PFSK-1 (cell line): ENCODE measurements around the gene FBXW11.

Experiments
- FOXP2 ChIP-seq: optimal IDR thresholded peaks from 2 replicates; pipeline ENCODE3; 2011; ENCODE audit warnings: borderline replicate concordance, control low read depth, inconsistent platforms; ENCODE audit not compliant: insufficient read depth; ENCODE audit errors: extremely low read length, extremely low read depth
- POLR2AphosphoS5 ChIP-seq: IDR thresholded peaks from 2 replicates; pipeline ENCODE4 v1.6.1; 2012; ENCODE audit warnings: low read depth, mild to moderate bottlenecking, control low read depth, low read length, moderate library complexity
- REST ChIP-seq, 2 experiments: IDR thresholded peaks; 2 replicates each; pipeline versions ENCODE4 v1.6.1 to v1.8.0; 2011 to 2012; ENCODE audit warnings: low read depth in 2 of 2, low read length in 2 of 2, control low read depth in 1 of 2, inconsistent platforms in 1 of 2, mild to moderate bottlenecking in 1 of 2, moderate library complexity in 1 of 2; ENCODE audit not compliant: insufficient read depth in 1 of 2
- SIN3A ChIP-seq: IDR thresholded peaks from 2 replicates; pipeline ENCODE4 v1.6.1; 2012; ENCODE audit warnings: mild to moderate bottlenecking, low read length, moderate library complexity, borderline replicate concordance; ENCODE audit not compliant: insufficient read depth
- TAF1 ChIP-seq: IDR thresholded peaks from 2 replicates; pipeline ENCODE4 v1.6.1; 2012; ENCODE audit warnings: low read length, control low read depth, borderline replicate concordance; ENCODE audit not compliant: insufficient read depth

FBXW11 gene

DNA sequence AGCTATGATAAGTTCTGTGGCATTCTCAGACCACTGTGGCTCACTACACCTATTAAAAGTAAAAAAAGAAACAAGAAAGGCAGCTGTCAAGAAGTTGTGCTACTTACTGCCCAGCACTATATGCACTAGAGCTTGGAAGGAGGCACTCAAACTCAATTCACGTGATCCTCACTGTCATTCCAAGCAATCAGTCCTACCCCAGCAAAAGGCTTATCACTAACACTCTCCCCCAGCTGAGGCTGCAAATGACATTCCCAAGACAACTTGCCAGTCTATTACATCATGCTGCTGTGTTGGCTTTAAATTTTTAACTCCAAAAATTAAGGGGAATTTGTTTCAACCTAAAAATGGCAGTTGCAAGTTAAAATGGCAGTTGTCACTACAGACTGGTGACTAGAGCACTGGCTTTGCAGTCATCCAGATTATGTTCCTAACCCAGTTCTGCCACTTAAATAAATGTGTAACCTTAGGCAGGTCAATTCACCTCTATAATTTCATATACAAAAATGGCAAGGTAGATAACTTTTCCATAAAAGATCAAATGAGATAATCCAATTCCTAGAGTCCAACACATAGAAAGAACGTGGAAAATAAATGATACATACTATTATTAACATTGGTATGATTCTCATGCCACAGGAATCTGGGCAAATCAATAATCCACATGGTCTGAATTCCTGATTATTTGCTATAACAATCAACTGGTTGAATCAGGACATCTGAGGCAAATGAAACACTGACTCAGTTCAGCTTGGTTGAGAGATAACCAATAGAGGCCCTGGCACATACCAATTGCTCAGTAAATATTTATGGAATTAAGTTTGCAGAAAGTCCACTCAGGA is 52.4 kb downstream of the FBXW11 start:
- no peak for TF ChIP-seq TAF1
- TF ChIP-seq REST (IDR thresholded peaks at IDR 0.05; ENCODE audit: insufficient read depth in 1 of 2, low read depth in 2 of 2, low read length in 2 of 2) = no peak
- no peak for TF ChIP-seq FOXP2
- TF ChIP-seq SIN3A = no peak
- no peak for TF ChIP-seq POLR2AphosphoS5

GRCh38 chr5:171952021-171952420 is 54.4 kb downstream of the FBXW11 start:
- no peak for TF ChIP-seq SIN3A
- TF ChIP-seq TAF1 = no peak
- no peak for TF ChIP-seq REST (IDR thresholded peaks at IDR 0.05; ENCODE audit: insufficient read depth in 1 of 2, low read depth in 2 of 2, low read length in 2 of 2)
- TF ChIP-seq FOXP2 = no peak
- TF ChIP-seq POLR2AphosphoS5 = no peak

DNA sequence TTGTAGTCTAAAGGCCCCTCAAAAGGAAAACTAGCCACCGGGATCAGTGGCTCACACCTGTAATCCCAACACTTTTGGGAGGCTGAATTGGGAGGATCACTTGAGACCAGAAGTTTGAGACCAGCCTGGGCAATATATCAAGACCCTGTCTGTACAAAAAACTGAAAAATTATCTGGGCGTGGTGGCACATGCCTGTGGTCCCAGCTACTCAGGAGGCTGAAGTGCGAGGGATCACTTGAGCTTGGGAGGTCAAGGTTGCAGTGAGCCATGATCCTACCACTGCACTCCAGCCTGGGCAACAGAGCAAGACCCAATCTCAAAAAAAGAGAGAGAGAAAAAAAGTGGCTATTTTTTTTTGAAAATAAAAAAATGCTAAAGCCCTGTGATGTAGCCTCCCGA is 55.2 kb downstream of the FBXW11 start:
- TF ChIP-seq SIN3A = no peak

- no peak for TF ChIP-seq POLR2AphosphoS5
- TF ChIP-seq SIN3A = no peak
- TF ChIP-seq FOXP2 = no peak
- no peak for TF ChIP-seq REST (IDR thresholded peaks at IDR 0.05; ENCODE audit: insufficient read depth in 1 of 2, low read depth in 2 of 2, low read length in 2 of 2)
- no peak for TF ChIP-seq TAF1
These were observed 60.2 kb downstream of the FBXW11 start for GRCh38 chr5:171946000-171946781.

- TF ChIP-seq REST (IDR thresholded peaks at IDR 0.05; ENCODE audit: insufficient read depth in 1 of 2, low read depth in 2 of 2, low read length in 2 of 2) = no peak
- TF ChIP-seq SIN3A = no peak
- no peak for TF ChIP-seq POLR2AphosphoS5
These were observed 61.0 kb downstream of the FBXW11 start for GRCh38 chr5:171945476-171945875.
